ENCODE measurements around the gene NUDT5.

NUDT5 gene

DNA sequence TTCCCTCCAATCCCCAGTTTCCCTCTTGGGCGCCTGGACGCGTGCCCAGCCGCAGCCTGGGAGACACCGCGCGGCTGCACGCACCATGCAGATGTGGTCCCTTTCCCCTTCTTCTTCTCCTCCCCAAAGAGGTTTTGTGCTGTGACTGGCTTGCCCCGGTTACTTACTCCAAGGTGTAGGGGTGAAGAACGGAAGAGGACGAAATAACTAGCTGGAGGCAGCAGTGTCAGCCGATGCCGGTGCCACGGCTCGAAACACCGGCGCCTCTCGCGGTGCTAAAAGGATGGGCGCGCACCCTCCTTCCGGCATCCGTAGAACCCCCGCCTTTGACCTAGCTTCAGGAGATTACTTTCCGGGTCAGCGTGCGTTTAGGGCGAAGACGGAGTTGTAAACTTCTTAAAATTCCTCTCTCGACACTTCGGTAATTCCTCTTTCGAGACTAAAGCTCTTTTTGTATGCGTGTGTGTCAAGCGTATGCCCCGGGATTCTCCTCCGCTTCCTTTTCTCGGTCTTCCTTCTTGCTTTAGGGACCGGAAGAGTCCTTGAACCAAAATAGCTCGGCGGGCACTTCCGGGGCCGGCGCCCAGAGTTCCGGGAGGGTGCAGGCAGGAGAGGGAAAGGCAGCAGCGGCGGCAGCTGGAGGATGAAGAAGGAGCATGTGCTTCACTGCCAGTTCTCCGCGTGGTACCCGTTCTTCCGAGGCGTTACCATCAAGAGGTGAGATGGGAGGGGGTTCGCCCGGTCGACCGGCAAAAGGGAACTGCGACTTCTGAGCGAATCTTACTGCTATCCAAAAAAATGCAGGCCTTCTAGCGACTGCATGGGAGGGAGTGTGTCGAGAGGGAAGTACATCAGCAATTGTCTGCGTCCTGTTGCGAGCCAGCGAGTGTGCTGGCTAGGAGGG, at the start of gene NUDT5, which contains the start of gene CDC123:
NUDT5 (minus strand) TSS at position 289 of the 904 bp plus-strand sequence. CDS start 9,600 bp downstream, outside the sequence.
CDC123 (plus strand) TSS at position 586 of the 904 bp plus-strand sequence; CDS start at position 644, 58 bp downstream.
- ChIA-PET CTCF (interaction anchor here (0.8 to 16.7 kb wide), 6 partner anchors 9 to 878 kb away, joined by 3 to 156 read pairs (median 5); no protein-coding TSS in a partner anchor), POLR2A (interaction anchor here (1.0 to 1.3 kb wide), 2 partner anchors 28 to 65 kb away, joined by 3 to 6 read pairs; no protein-coding TSS in a partner anchor)
- H3K4me3 ChIP-seq (ENCODE audit: low read depth, low read length) = peak within 1 kb of the TSS; percentile 99
- TF ChIP-seq, protein P1, sequence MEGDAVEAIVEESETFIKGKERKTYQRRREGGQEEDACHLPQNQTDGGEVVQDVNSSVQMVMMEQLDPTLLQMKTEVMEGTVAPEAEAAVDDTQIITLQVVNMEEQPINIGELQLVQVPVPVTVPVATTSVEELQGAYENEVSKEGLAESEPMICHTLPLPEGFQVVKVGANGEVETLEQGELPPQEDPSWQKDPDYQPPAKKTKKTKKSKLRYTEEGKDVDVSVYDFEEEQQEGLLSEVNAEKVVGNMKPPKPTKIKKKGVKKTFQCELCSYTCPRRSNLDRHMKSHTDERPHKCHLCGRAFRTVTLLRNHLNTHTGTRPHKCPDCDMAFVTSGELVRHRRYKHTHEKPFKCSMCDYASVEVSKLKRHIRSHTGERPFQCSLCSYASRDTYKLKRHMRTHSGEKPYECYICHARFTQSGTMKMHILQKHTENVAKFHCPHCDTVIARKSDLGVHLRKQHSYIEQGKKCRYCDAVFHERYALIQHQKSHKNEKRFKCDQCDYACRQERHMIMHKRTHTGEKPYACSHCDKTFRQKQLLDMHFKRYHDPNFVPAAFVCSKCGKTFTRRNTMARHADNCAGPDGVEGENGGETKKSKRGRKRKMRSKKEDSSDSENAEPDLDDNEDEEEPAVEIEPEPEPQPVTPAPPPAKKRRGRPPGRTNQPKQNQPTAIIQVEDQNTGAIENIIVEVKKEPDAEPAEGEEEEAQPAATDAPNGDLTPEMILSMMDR (IDR thresholded peaks at IDR 0.05; ENCODE audit: insufficient read depth, low read length, missing control alignments) = peak; percentile 18
- no peak for DNase-seq (ENCODE audit: low read depth, low spot score)

DNA sequence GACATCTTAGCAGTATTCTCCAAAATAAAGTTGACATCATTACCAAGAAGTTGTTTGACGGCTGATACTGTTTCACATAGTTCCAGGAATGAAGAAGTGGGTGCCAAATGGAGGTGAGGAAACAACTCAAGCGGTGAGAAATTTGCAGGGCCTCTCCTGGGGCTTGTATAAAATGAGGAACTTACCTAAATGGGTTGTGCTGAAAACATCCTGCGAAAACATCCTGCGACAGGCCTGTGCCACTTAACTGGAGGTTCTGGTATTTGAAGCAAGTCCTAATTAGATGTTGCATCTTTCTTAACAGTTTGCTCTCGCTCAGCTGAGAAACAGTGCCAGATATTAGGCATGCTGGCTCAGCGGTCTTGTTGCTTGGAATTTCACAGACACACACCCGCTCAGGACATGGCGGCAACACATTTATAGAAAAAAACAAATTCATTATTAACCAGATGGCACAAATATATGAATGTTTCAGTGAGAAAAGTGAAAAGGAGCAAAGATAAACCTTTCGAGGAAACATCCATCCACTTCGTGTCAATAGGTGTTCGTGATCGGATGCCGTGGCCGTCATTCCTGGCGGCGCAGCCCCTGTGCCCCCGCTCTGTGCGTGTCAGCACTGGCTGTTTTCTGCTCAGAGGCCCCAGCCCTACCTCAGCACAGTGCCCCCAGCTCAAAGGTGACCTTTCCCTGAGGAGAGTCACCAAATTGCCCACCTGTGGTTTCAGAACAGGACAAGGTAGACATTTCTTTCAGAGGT, 48.4 kb upstream of the NUDT5 start:
- ChIA-PET POLR2A (no interaction called here), CTCF (interaction anchor here (1.0 to 1.2 kb wide), 2 partner anchors 8 to 468 kb away, joined by 3 to 4 read pairs; no protein-coding TSS in a partner anchor)
- no peak overlapping the region for H3K4me3 ChIP-seq (ENCODE audit: low read depth, low read length)
- no peak for DNase-seq (ENCODE audit: low read depth, low spot score)
- TF ChIP-seq, protein P1 (IDR thresholded peaks at IDR 0.05; ENCODE audit: insufficient read depth, low read length, missing control alignments) = no peak

DNA sequence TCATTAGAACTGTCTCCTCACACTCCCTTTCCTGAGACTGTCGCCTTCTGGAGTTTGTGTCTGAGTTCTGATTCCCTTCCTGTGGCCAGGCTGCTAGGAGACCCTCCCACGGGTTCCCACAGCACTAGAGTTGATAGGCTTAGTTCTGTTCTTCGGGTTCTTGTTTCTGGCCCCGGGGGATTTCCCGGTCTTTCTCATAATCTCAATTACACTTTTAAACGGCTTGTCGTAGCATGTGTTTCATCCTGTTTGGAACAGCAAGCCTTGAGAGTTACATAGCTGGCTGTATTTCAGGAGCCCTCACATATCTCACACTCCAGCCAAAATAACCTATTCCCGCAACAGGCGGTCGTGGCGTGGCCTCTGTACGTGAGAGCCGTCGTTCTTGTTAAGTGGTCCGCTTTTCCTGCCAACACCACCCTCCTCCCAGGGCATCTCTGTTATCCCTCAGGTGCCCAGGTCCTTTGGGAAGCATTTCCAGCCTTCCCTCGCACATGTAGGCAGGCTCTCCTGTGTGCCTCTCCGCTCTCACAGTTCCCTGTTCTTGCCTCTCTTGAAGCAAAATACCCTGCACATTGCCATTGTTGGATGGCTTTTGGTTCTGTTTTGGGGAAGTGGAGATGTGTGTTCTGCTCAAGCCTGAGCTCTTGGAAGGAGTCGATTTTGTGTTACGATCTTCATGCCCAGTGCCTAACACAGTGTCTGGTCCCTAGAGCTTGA, 46.3 kb upstream of the NUDT5 start:
- CTCF ChIA-PET = interaction anchor here (1.0 to 1.5 kb wide), 5 partner anchors 9 to 30 kb away, joined by 3 to 5 read pairs (median 4); no protein-coding TSS in a partner anchor
- POLR2A ChIA-PET = no interaction called here
- no peak for DNase-seq (ENCODE audit: low read depth, low spot score)
- H3K4me3 ChIP-seq (ENCODE audit: low read depth, low read length) = no peak overlapping the region
- TF ChIP-seq, protein P1 (IDR thresholded peaks at IDR 0.05; ENCODE audit: insufficient read depth, low read length, missing control alignments) = no peak

DNA sequence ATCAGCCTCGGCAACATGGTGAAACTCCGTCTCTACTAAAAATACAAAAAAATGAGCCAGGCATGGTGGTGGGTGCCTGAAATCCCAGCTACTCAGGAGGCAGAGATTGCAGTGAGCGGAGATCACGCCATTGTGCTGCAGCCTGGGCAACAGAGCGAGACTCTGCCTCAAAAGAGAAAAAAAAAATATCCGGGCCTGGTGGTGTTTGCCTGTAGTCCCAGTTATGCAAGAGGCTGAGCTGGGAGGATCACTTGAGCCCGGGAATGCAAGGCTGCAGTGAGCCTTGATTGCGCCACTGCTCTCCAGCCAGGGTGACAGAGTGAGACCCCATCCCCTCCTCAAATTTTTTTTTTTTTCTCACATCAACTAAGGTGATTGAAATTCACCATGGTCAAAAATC, 43.1 kb upstream of the NUDT5 start:
- DNase-seq (ENCODE audit: low read depth, low spot score) = no peak
- H3K4me3 ChIP-seq (ENCODE audit: low read depth, low read length) = no peak overlapping the region
- CTCF ChIA-PET = interaction anchor here (0.6 to 1.7 kb wide), 2 partner anchors 18 to 24 kb away, joined by 4 to 5 read pairs; no protein-coding TSS in a partner anchor
- POLR2A ChIA-PET = no interaction called here
- TF ChIP-seq, protein P1 (IDR thresholded peaks at IDR 0.05; ENCODE audit: insufficient read depth, low read length, missing control alignments) = no peak

DNA sequence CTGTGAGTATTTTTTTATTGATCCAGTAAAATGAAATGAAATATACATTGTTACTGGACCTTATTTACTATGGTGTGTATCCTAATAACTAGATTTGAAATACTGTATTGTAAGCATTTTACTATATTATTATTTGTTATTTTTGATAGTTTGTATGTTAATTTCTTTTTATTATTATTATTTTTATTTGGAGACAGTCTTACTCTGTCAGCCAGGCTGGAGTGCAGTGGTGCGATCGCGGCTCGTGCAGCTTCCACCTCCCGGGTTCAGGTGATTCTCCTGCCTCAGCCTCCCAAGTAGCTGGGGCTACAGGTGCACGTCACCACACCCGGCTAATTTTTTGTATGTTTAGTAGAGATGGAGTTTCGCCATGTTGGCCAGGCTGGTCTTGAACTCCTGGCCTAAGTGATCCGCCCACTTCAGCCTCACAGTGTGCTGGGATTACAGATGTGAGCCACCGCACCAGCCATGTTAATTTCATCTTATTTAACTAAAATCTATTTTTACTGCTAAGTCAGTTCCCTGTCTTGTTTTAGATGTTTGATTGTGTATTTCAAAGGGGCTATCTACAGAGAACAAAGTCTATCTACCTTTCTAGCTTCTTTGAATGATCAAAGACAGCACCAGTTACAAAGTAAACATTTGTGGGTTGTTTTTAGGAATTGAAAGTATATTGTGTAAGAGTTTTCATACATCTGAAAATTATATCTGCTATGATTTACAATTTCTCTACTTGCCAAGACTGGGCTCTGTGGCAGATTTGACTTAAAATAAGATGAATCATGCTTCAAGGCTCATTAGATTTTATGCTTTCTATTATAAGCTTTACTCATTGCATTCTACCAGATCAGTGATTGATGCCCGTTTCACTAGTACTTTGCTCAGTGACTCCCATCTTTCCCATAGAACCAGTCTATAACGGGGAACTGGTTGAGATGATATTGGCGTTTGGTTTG, 41.9 kb upstream of the NUDT5 start:
- H3K4me3 ChIP-seq (ENCODE audit: low read depth, low read length) = no peak overlapping the region
- ChIA-PET CTCF (interaction anchor here (0.7 to 1.7 kb wide), 2 partner anchors 23 kb away, joined by 3 to 5 read pairs; no protein-coding TSS in a partner anchor), POLR2A (no interaction called here)
- TF ChIP-seq, protein P1 (IDR thresholded peaks at IDR 0.05; ENCODE audit: insufficient read depth, low read length, missing control alignments) = no peak
- DNase-seq (ENCODE audit: low read depth, low spot score) = no peak
